ENCODE data around the gene ARHGAP15.

DNA sequence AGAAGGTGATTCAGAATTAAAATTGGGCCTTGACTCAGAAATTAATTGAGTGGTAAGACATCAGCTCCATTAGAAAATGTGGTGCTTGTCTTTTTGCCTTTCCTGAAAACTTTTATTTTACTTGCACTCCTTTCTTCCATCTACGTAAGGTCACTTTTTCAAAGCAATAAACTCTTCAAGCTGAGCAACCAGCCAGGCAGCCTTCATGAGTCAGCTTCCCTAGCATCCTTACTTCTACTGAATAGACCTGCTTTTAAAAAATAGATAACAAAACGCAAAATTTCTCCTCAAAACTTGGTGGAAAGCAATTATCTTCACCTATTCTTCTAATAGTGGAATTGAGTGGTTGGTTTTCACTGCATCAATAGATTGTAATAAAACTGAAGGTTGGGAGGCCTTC is 504.2 kb downstream of the ARHGAP15 start:
- TF ChIP-seq, protein P1, sequence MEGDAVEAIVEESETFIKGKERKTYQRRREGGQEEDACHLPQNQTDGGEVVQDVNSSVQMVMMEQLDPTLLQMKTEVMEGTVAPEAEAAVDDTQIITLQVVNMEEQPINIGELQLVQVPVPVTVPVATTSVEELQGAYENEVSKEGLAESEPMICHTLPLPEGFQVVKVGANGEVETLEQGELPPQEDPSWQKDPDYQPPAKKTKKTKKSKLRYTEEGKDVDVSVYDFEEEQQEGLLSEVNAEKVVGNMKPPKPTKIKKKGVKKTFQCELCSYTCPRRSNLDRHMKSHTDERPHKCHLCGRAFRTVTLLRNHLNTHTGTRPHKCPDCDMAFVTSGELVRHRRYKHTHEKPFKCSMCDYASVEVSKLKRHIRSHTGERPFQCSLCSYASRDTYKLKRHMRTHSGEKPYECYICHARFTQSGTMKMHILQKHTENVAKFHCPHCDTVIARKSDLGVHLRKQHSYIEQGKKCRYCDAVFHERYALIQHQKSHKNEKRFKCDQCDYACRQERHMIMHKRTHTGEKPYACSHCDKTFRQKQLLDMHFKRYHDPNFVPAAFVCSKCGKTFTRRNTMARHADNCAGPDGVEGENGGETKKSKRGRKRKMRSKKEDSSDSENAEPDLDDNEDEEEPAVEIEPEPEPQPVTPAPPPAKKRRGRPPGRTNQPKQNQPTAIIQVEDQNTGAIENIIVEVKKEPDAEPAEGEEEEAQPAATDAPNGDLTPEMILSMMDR (IDR thresholded peaks at IDR 0.05), result no peak
- no peak for TF ChIP-seq POLR2AphosphoS5 (IDR thresholded peaks at IDR 0.05)
- no peak for TF ChIP-seq POLR2A (IDR thresholded peaks at IDR 0.05)
- no peak for TF ChIP-seq EP300 (IDR thresholded peaks at IDR 0.05)

All from gastroesophageal sphincter (tissue), 3 donors.